Measurements from ENCODE around the gene GPX3.

The GPX3 gene

DNA sequence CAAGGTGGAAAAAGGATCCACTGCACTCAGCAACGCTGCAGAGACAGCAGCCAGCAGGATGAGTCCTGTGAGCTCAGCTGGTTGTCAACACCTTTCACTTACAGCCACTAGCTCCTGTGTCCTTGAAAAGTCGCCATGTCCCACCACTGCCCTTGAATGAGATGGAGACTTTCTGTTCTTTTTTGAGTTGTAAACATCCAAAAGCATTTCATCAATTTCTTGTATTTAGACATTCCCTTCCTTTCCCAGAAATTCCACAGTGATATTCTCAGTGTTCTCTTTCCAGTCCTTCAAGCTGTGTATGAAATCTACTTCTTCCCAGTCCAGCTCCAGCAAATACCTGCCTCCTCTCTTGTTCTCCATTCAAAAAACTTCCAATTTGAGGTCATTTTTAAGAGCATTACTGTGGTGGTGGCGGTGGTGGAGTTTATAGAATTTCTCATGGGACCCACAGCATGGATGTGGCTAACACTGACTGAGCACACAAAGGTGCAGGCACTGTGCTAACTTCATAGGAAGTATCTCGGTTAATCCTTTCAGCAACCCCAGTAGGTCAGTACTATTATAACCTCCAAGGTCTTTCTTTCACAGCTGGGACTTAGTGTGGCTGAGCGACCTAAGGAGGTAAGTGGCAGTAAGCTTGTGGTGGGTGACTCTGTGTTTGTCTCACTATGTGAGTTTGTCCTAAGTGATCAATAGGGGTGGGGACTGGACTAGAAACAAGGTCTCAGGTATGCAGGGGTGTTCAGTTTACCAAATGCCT, 15.0 kb upstream of the GPX3 start:
- no peak for TF ChIP-seq POLR2A (IDR thresholded peaks at IDR 0.05; ENCODE audit: low read depth, low read length)
- FAIRE-seq (no peak), DNase-seq (ENCODE audit: insufficient read length, low spot score) (no peak)

DNA sequence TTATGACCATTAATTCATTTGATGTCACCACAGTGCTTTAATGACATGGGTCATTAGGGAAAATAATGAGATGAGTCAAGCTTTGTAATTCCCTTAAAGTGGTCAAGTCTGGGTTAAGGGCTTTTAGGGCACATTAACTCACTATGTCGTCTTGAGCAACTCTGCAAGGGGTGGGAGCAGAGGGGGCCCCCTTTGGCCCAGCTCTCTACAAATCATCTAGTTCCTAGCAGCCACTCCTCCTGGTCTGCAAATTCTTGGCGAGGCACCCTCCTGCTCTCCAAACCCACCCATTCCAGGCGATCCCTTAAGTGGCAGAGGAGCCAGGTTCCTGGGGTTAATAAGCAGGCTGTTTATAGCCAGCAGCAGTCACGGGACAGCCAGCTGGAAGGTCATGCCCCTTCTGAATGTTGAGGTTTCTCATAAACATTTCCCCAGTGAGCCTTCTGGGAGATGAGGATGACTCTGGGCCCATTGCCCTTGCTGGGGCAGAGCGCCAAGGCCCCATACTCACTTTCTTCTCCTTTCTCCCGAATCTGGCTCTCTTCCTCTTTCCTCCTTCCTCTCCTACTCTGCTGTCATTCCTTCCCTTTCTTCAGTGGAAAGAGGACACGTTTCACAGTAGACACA, 14.3 kb upstream of the GPX3 start:
- FAIRE-seq: no peak
- DNase-seq (ENCODE audit: insufficient read length, low spot score): no peak

DNA sequence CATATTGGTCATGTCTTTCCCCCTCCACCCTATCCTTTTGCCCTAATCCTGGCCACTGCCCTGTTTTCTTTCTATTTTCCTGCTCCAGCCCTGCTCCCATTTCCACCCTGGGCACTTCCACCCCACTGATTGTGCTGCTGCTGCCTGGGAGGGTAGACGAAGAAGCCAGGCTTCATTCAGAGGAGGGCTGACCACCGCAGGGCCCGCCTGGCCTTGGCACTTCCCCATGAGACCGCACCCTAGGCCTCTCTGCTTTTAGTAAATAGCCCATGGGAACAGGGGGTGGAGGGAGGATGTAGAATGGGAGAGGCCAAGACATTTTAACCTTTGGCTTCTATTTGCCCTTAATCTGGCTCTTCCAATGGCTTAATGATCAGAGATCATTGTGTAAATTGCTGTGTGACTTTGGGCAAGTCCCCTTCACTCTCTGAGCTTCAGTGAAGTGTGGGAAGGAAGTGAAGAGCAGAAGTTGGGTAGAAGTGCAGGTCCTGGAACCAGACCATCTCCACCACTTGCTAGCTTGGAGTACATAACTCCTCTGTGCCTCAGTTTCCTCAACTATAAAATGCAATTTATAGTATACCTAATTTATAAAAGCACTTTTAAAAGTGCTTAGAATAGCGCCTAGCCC, 13.6 kb upstream of the GPX3 start:
- no peak for TF ChIP-seq POLR2A (IDR thresholded peaks at IDR 0.05; ENCODE audit: low read depth, low read length)
- no peak for DNase-seq (ENCODE audit: insufficient read length, low spot score)
- FAIRE-seq: no peak

More for the DNA sequence above, 14.3 kb upstream of the GPX3 start:
- TF ChIP-seq POLR2A (IDR thresholded peaks at IDR 0.05; ENCODE audit: low read depth, low read length): no peak

DNA sequence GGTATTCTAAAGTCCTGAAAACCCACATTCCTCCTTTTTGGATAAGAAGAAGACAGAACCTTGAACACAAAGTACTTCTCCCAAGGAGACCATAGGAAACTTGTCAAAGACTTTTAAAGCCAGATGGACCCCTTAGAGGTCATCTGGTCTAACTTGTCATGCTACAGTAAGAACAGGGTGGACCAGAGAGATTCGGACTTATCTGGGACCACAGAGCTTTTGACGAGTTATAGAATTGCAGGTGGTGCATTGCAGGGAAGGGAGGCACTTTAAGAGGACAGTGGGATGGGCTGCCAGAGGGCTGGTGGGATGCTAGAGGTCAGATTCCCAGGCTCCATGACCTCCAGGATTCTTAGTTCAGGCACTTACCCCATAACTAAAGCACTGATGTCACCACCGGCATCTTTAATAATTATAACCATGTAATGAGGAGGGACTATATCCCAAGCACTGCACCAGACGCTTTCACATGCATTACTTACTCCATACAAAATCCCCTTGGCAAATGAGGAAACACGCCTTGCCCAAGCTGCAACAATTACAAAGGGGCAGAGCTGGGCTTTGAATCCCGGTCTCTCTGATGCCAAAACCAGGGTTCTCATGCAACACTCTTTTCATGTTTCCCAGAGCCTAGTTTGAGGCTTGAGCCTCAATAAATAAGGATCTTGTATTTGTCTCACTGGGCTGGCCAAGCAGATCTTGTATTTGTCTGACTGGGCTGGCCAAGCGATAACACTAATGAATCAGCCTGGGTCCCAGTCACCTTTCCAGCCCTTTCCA, 12.8 kb upstream of the GPX3 start:
- TF ChIP-seq POLR2A (IDR thresholded peaks at IDR 0.05; ENCODE audit: low read depth, low read length): no peak
- DNase-seq (ENCODE audit: insufficient read length, low spot score): no peak
- FAIRE-seq: no peak

DNA sequence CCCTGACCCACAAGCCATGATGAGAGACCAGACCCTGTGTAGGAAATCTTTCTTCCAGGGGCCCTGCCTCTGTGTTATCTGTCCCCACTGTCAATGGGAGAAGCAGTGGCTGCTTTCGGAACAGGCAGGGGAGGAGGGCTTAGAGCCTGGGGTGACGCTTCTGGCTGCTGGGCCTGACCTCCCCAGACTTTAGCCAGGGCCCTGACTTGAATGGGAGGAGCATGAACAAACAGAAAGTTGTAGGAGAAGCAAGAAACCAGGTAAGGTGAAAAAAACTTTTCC, 12.2 kb upstream of the GPX3 start:
- DNase-seq (ENCODE audit: insufficient read length, low spot score): no peak
- no peak for TF ChIP-seq POLR2A (IDR thresholded peaks at IDR 0.05; ENCODE audit: low read depth, low read length)
- no peak for FAIRE-seq

DNA sequence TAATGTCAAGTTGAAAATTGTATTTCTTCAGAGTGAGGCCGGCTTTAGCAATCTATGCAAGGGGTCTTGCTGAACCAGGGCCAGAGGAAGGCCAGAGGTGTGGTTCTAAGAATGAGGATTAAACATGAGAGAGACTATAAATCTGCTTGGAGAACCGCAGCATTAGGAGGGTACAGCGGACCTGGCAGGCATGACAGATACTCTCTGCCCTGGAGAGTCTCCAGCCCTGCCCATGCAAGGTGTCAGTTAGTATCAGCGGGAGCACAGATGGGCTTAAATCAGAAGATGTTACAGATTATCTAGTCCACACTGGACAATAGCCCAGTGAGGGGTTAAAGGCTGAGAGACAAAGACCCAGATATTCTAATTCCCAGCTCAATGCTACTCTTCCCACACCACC, 11.5 kb upstream of the GPX3 start:
- DNase-seq (ENCODE audit: insufficient read length, low spot score): no peak
- FAIRE-seq: no peak
- no peak for TF ChIP-seq POLR2A (IDR thresholded peaks at IDR 0.05; ENCODE audit: low read depth, low read length)

DNA sequence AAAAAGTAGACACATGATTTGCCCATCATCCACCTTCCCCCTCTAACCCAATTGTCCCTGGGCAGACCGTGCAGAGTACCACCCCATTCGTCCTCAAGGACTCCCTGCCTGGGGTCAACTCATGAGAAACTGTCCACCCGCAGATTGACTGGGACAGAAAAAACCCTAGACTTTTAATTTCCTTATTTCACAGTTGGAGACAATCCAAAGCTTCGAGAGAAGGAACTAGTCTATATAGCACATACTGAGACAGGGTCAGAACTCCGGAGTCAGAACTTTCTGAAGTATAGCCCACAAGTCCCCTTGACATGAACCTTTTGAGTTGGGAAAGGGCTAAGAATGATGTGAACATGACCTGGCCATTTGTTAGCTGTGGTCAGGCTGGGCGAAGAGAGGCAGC, 7.5 kb upstream of the GPX3 start:
- no peak for TF ChIP-seq POLR2A (IDR thresholded peaks at IDR 0.05; ENCODE audit: low read depth, low read length)
- FAIRE-seq: no peak
- DNase-seq (ENCODE audit: insufficient read length, low spot score): no peak

DNA sequence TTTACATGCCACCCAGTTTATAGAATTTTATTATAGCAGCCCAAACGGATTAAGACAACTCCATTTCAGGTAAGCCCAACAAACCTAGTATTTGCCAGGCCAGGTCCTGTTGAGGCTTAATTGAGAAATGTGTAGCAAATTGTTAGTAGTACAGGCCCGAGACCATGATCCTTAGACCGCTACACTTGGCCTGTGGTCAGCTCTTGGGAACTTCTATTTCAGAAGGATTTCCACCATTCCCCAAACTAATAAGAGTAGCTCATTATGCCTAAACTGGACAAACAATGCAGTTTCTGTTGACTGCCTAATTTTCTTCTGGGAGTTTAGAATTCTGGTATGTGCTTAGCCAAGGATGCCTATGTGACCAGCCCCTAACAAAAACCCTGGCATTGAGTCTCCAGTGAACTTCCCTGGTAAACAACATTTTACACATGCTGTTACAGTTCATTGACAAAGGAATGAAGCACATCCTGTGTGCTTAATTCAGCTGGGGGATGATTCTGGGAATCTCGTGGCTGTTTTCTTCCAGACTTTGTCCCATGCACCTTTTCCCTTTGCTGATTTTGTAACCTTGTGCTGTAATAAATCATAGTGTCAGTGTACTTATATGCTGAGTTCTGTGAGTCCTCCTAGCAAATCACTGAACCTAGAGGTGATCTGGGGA, 5.6 kb upstream of the GPX3 start:
- no peak for TF ChIP-seq POLR2A (IDR thresholded peaks at IDR 0.05; ENCODE audit: low read depth, low read length)
- no peak for DNase-seq (ENCODE audit: insufficient read length, low spot score)
- FAIRE-seq: no peak

DNA sequence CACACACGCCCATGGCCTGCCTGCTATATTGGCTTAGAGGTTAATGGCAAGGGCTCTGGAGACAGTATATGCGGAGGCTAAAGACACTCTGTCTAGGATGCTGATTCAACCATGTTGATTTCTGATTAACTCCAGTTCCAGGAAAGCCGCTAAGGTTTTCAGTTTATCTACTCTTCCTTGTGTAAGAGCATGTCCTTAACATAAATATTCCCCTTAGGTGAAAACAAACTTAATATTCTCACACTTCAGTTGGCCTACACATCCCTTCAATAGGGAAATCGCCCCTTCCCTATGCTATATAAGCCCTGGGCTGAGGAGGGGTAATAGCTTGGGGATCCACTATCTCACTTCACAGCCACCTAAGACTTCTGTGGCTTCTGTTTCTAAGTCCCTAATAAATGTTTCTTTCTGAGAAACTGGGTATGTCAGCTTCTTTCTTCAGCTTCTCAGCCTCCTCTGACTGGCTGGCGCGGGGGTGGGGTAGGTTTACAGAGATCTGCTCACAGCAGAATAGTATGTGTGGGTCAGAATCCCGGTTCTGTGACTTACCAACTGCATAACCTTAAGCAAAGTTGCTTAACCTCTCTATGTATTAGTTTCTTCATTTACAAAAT, 4.3 kb upstream of the GPX3 start:
- no peak for DNase-seq (ENCODE audit: insufficient read length, low spot score)
- TF ChIP-seq POLR2A (IDR thresholded peaks at IDR 0.05; ENCODE audit: low read depth, low read length): no peak
- no peak for FAIRE-seq

DNA sequence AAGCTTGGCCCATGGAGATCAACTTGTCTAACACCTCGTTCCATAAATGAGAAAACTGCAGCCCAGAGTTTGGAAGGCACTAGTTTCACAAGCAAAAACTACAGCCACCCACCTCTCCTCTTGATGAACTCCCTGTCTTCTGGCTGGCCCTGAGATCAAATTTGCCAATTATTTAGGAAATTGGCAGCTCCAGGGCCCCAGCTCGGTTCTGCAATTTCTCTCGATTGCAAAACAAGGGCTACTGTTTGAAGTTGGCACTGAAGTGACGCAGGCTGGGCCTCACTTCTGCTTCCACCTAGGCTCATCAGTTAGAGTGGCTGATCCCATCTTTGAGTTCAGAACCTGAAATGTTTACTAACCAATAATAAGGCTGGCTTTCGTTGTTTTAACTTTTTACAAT, 3.7 kb upstream of the GPX3 start:
- no peak for FAIRE-seq
- no peak for DNase-seq (ENCODE audit: insufficient read length, low spot score)
- no peak for TF ChIP-seq POLR2A (IDR thresholded peaks at IDR 0.05; ENCODE audit: low read depth, low read length)

DNA sequence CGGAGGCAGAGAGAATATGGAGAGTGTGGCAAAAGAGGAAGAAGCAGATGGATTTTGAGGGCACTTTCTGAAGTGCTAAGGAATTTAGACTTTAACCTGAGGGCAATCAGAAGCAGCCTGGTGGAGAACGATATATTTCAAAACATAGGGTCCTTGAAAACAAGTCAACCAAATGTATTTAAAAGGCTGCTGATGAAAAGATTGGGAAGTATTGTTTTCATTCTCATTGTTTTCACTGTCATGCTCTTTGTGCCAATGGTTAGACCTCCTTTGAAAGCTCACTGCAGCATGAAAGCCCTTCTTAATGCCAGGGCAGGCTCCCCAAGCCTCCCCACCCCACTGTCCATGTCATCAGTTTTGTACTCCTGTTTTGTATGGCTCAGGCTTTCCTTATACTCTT, 2.5 kb upstream of the GPX3 start:
- no peak for TF ChIP-seq POLR2A (IDR thresholded peaks at IDR 0.05; ENCODE audit: low read depth, low read length)
- no peak for FAIRE-seq

DNA sequence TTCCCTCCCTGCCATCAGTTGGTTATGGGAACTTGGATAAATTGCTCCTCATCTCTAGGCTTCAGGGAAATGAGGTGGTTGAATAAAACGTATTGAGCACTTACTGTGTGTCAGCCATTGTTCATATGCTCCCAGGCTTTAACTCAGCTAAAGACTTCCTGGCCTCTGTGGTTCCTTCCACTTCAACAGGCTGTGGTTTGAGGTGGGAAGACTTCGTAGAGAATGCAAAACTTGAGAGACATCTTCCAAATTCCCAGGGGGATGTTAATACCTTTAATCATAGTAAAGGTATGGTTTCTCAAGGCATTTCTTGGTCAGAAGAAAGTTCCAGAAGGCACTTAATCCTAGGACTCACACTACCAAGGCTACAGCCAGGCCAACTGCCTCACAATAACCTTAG, 1.5 kb upstream of the GPX3 start:
- FAIRE-seq: no peak
- TF ChIP-seq POLR2A (IDR thresholded peaks at IDR 0.05; ENCODE audit: low read depth, low read length): no peak
- no peak for DNase-seq (ENCODE audit: insufficient read length, low spot score)

More for the DNA sequence above, 2.5 kb upstream of the GPX3 start:
- DNase-seq (ENCODE audit: insufficient read length, low spot score): no peak

DNA sequence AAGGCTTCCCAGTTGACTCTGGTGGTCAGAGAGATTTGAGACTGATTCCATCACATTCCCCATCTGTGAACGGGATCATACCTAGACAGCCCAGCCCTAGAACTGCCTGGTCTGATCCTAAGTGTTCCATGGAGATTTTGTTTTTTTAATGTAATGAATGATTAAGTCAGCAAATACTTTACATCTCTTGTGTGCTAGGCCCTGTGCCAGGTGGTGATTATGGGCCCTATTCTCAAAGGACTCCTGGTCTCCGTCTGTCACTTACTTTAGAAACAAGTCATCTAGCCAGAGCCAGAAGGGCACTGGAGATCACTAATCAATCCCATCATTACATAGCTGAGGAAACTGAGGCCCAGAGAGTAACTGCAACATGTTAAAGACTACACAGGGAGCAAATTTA, 1.1 kb upstream of the GPX3 start:
- DNase-seq (ENCODE audit: insufficient read length, low spot score): no peak
- FAIRE-seq: no peak
- TF ChIP-seq POLR2A (IDR thresholded peaks at IDR 0.05; ENCODE audit: low read depth, low read length): no peak

Measured in H54 (cell line).